ENCODE measurements around the gene CROCC.

GRCh38 chr1:16977377-16977776, 55.6 kb downstream of the CROCC start:
- no peak for TF ChIP-seq CTCF (IDR thresholded peaks at IDR 0.05; ENCODE audit: low read length)
- no peak for TF ChIP-seq EZH2 (optimal IDR thresholded peaks at IDR 0.05; ENCODE audit: low read depth, low read length)

All from MM.1S (cell line).